OCI-LY7 (cell line): ENCODE measurements around the gene EGFL8. TPM values are rescaled to one million over a fixed set of nuclear protein-coding genes. Genes with fewer than 3 reads are reported as not detected.
"Not testable (repeated sequence)": the region's sequence is repeated elsewhere in the genome, so short reads cannot be mapped to it uniquely, and the experiment has no call there.

ENCODE experiments used
- BruUV-seq: library from RNA; stranded (reverse); fragments of 400-500 nt; replicated peaks from 2 replicates; lab custom pipeline; 2021; lab: Mats Ljungman, UMichigan
- CTCF ChIA-PET: fragments of 300-600 bp; sonication (Branson Sonifier 250); formaldehyde crosslinking; loops from one replicate; lab custom pipeline; 2022; ENCODE audit warnings: antibody characterized with exemption; ENCODE audit not compliant: unreplicated experiment; lab: Charles Lee
- POLR2A ChIA-PET: fragments of 300-600 bp; sonication (Branson Sonifier 250); formaldehyde crosslinking; loops from one replicate; lab custom pipeline; 2022; ENCODE audit warnings: antibody characterized with exemption; lab: Charles Lee
- DNase-seq: peaks from one replicate; pipeline ENCODE4 v3.0.0-alpha.2; 2015; ENCODE audit warnings: low spot score
- H2AFZ ChIP-seq: fragments of 200-600 bp; sonication (generic), shearing (Covaris generic); 2 replicates; pipeline ENCODE4 v1.6.1; 2014; ENCODE audit warnings: mild to moderate bottlenecking, antibody characterized with exemption, low read length, moderate library complexity
- H3K27ac ChIP-seq: fragments of 200-600 bp; sonication (generic); 2 replicates; pipeline ENCODE4 v1.5.1; 2014; ENCODE audit warnings: mixed run types, low read depth, mild to moderate bottlenecking, moderate library complexity, low read length, inconsistent platforms; ENCODE audit not compliant: poor library complexity, severe bottlenecking
- H3K36me3 ChIP-seq: fragments of 200-600 bp; sonication (generic); 2 replicates; pipeline ENCODE4 v1.6.1; 2014; ENCODE audit warnings: mild to moderate bottlenecking, antibody characterized with exemption, low read length, moderate library complexity, mixed read lengths; ENCODE audit not compliant: insufficient read depth
- H3K4me1 ChIP-seq: fragments of 200-600 bp; sonication (generic); 2 replicates; pipeline ENCODE4 v1.5.1; 2014; ENCODE audit warnings: mild to moderate bottlenecking, low read length; ENCODE audit not compliant: insufficient read depth, poor library complexity, severe bottlenecking
- H3K4me2 ChIP-seq: fragments of 200-600 bp; sonication (generic); 2 replicates; pipeline ENCODE4 v1.6.1; 2014; ENCODE audit warnings: mild to moderate bottlenecking, low read length
- H3K4me3 ChIP-seq: fragments of 200-600 bp; sonication (generic); 2 replicates; pipeline ENCODE4 v1.5.1; 2014; ENCODE audit warnings: mild to moderate bottlenecking, low read depth, low read length; ENCODE audit not compliant: poor library complexity, severe bottlenecking
- H3K79me2 ChIP-seq: fragments of 200-600 bp; sonication (generic); 2 replicates; pipeline ENCODE4 v1.6.1; 2016; ENCODE audit warnings: low read depth, mild to moderate bottlenecking, low read length, moderate library complexity, mixed read lengths; ENCODE audit not compliant: insufficient read depth
- H3K9me2 ChIP-seq: fragments of 200-600 bp; sonication (generic); 2 replicates; pipeline ENCODE4 v1.6.1; 2016; ENCODE audit warnings: mild to moderate bottlenecking, low read length, mixed read lengths; ENCODE audit not compliant: insufficient read depth
- H3K9me3 ChIP-seq: fragments of 200-600 bp; sonication (generic); 2 replicates; pipeline ENCODE4 v1.6.1; 2014; ENCODE audit warnings: mild to moderate bottlenecking, mixed run types, low read length, mixed read lengths
- H4K20me1 ChIP-seq: fragments of 200-600 bp; sonication (generic); 2 replicates; pipeline ENCODE4 v1.6.1; 2014; ENCODE audit warnings: mild to moderate bottlenecking, antibody characterized with exemption, low read length, moderate library complexity, mixed read lengths; ENCODE audit not compliant: insufficient read depth
- CTCF ChIP-seq: fragments of 200-600 bp; sonication (generic); conservative IDR thresholded peaks from 2 replicates; pipeline ENCODE4 v1.5.1; 2014; ENCODE audit warnings: mild to moderate bottlenecking, antibody characterized with exemption, low read length, moderate library complexity, mixed read lengths
- EZH2phosphoT487 ChIP-seq: fragments of 200-600 bp; sonication (generic); IDR thresholded peaks from 2 replicates; pipeline ENCODE4 v1.6.1; 2018; ENCODE audit warnings: low read depth, borderline replicate concordance, mild to moderate bottlenecking, mixed run types, antibody characterized with exemption, low read length, moderate library complexity, mixed read lengths
- intact Hi-C: fragments of 100-400 bp; cut with micrococcal nuclease; formaldehyde crosslinking; loops from one replicate; pipeline ENCODE4 v1.10.0; 2022; ENCODE audit not compliant: unreplicated experiment
- total RNA-seq, 2 experiments: library from RNA; depleted of rRNA in 1 of 2; stranded (reverse); fragments of >200 nt in 1 of 2; shearing (Covaris generic) in 1 of 2; gene quantifications; 2 replicates each; pipeline ENCODE4 v1.2.3, GENCODE V29; 2014 to 2022

The EGFL8 gene
- total RNA-seq, 2 experiments from 2014 or later = 7.4 to 21.6 TPM

- no peaks in the 10 kb centered on the region for H3K9me3 ChIP-seq
- H3K9me2 ChIP-seq = no peaks in the 10 kb centered on the region
- TF ChIP-seq CTCF = no peak
- TF ChIP-seq EZH2phosphoT487 = no peak
- no peak overlapping the region for H3K27ac ChIP-seq
- no peaks in the 10 kb centered on the region for H4K20me1 ChIP-seq
- H3K36me3 ChIP-seq = no peaks in the 10 kb centered on the region
- no peaks in the 10 kb centered on the region for H3K4me1 ChIP-seq
- no peak overlapping the region for H2AFZ ChIP-seq
- BruUV-seq = no TSS peak
- H3K4me2 ChIP-seq = no peak overlapping the region
- no peak for DNase-seq
- intact Hi-C loops = no loop called here
- ChIA-PET CTCF (no interaction called here), POLR2A (no interaction called here)
- H3K4me3 ChIP-seq = no peak overlapping the region
- H3K79me2 ChIP-seq = no peaks in the 10 kb centered on the region
These were observed 26.9 kb upstream of the EGFL8 start for GRCh38 chr6:32137454-32137853.

GRCh38 chr6:32139590-32139989 is 24.8 kb upstream of the EGFL8 start:
- no peak for TF ChIP-seq CTCF
- no peak for TF ChIP-seq EZH2phosphoT487
- no peak overlapping the region for H3K27ac ChIP-seq
- H3K36me3 ChIP-seq = no peaks in the 10 kb centered on the region
- no peaks in the 10 kb centered on the region for H3K79me2 ChIP-seq
- CTCF ChIA-PET = no interaction called here
- no peak overlapping the region for H2AFZ ChIP-seq
- no peak overlapping the region for H3K4me2 ChIP-seq
- intact Hi-C loops = no loop called here
- H4K20me1 ChIP-seq = no peaks in the 10 kb centered on the region
- H3K4me1 ChIP-seq = no peaks in the 10 kb centered on the region
- no peak overlapping the region for H3K4me3 ChIP-seq
- BruUV-seq = no TSS peak
- no peak for DNase-seq
- POLR2A ChIA-PET = interaction anchor here (0.5 kb wide), 1 partner anchor 20 kb away, joined by 3 read pairs; no protein-coding TSS in a partner anchor
- no peaks in the 10 kb centered on the region for H3K9me3 ChIP-seq
- no peaks in the 10 kb centered on the region for H3K9me2 ChIP-seq

GRCh38 chr6:32140420-32141046 is 23.9 kb upstream of the EGFL8 start:
- Histone ChIP-seq H3K36me3 (no peaks in the 10 kb centered on the region), H3K4me2 (no peak overlapping the region), H3K4me3 (no peak overlapping the region), H2AFZ (no peak overlapping the region), H3K9me3 (no peaks in the 10 kb centered on the region), H3K27ac (no peak overlapping the region), H3K4me1 (no peaks in the 10 kb centered on the region), H3K79me2 (no peaks in the 10 kb centered on the region), H4K20me1 (no peaks in the 10 kb centered on the region), H3K9me2 (no peaks in the 10 kb centered on the region)
- TF ChIP-seq CTCF (no peak), EZH2phosphoT487 (no peak)
- BruUV-seq = no TSS peak
- ChIA-PET CTCF (no interaction called here), POLR2A (interaction anchor here (0.5 to 1.0 kb wide), 2 partner anchors 11 to 19 kb away, joined by 3 read pairs; partner anchors contain the start of gene FKBPL)
- DNase-seq = no peak
- intact Hi-C loops = no loop called here

GRCh38 chr6:32144238-32144637 is 20.2 kb upstream of the EGFL8 start:
- H3K9me2 ChIP-seq, H3K27ac ChIP-seq, H4K20me1 ChIP-seq, H3K9me3 ChIP-seq, DNase-seq, H3K4me2 ChIP-seq, H3K4me3 ChIP-seq, intact Hi-C loops, H2AFZ ChIP-seq, H3K79me2 ChIP-seq, H3K4me1 ChIP-seq, H3K36me3 ChIP-seq, BruUV-seq, CTCF ChIA-PET: not testable (repeated sequence)
- POLR2A ChIA-PET = interaction anchor here (0.5 kb wide), 1 partner anchor 81 kb away, joined by 3 read pairs; no protein-coding TSS in a partner anchor
